Stimulated activated CD4-positive, alpha-beta T cell treated with anti-CD3 and anti-CD28 coated beads, Interleukin-12 subunit alpha, Interleukin-12 subunit beta, amount 100 ng/mL, for 24 hours (primary cell): Measurements from ENCODE around the gene DEGS2.

ENCODE experiments used
- DNase-seq, 2 experiments: peaks; one replicate each; pipeline ENCODE4 v3.0.0-alpha.2; 2020; ENCODE audit warnings: low read depth in 2 of 2

The DEGS2 gene

GRCh38 chr14:100132161-100132902 is 27.1 kb downstream of the DEGS2 start:
- no peak for DNase-seq

DNA sequence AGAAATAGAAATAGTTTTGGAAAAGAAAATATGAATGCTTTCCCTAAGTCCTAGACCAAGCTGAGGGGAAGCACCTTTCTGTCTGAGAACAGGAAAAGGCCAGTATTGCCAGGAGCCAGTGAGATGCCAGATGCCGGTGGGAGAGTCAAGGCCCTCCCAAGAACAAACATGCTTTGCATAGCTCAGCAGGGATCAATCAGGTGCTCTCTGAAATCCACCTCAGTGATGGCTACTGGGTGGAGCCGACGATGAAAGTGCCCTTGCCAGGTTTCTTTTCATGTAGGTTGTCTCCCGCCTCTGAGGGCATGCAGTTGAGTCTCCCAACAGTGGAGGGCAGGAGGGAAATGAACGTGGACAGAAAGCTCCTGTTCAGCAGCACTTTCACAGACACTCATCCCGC is 28.3 kb downstream of the DEGS2 start:
- DNase-seq = no peak

GRCh38 chr14:100130521-100130920 is 28.9 kb downstream of the DEGS2 start:
- no peak for DNase-seq

- DNase-seq = no peak
Observed at GRCh38 chr14:100129161-100129589, 30.3 kb downstream of the DEGS2 start.

GRCh38 chr14:100128688-100129087 is 30.8 kb downstream of the DEGS2 start:
- DNase-seq = no peak

DNA sequence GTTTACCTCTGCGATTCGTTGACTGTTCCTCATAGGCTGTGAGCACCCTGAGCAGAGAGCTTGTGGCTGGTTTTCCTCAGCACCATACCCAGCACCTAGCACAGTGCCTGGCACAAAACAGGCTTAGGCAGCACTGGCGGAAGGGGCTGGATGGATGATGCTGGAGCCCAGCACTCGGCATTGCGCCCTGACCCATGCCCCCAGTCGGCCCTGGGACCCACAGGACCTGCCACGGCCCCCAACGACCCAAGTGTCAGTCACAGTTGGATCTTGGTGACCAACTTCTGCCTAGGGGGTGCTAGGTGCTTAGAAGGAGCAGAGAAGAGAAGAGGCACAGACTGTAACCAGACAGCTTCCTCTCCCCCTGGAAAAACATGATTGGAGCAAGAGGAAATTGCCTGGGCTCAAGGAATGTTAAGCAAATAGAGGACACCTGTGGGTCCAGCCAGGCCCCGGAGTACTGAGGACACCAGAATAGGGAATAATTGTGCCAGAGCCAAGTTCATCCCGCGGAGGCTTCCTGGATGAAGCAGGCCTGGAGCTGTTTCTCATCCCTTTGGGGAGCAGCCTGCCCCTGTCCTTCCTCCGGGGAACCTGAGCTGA is 31.5 kb downstream of the DEGS2 start:
- no peak for DNase-seq

GRCh38 chr14:100126401-100126800 is 33.0 kb downstream of the DEGS2 start:
- no peak for DNase-seq

DNA sequence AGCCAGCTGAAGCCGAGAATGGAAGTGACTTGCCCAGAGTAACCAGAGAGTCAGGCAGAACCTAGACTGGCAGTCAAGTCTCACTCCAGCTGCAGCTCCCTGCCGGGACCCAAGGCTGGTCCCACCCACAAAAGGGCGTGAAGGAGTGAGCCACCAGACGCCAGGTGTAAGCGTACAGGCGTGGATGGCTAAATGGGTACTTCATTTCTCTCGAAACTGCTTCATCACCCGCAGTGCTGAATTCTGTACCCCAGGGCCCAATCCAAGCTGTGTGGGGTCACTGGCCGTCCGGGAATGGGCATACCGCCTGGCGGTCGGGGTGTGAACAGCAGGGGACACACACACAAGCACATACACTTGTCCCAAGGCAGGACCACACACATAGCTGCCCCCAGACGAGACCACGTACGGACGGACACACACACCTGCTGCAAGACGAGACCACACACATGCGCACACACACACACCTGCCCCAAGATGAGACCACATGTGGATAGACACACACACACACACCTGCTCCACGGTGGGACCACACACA is 34.8 kb downstream of the DEGS2 start:
- DNase-seq = no peak

- DNase-seq = no peak
Observed at GRCh38 chr14:100123618-100124017, 35.8 kb downstream of the DEGS2 start.

DNA sequence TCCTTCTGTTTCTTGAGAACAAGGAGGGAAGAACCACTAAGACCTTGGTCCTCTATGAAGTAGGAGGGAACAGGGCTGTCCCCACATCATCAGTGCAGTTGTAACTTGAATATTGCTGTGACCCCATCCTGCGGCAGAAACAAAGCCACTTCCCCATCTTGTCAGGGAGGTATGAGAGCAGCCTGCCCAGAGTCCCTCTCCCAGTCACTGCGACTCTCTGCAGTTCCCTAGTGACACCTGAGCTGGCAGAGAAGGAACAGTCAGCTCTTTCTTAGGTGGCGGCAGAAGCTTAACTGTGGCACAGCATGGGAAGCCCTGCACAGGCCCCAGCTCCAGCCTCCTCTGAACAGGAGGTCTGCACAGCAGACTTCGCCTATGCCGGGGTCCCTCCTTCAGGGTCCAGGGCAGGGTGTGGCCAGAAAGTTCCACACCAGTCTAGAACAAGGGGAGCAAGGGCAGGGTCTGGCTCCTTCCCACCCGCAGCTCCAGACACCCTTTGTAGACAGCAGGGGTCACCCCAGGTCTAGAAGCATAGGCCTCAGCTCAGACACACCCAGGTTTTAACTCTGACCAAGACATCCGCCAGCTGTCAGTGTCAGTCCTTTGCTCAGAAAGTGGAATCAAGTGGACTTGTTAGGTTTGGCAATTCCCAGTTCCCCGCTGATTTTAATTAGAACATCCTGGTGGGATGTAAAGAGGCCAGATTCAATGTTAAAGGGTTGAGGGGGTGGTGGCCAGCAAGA is 36.8 kb downstream of the DEGS2 start:
- no peak for DNase-seq

DNA sequence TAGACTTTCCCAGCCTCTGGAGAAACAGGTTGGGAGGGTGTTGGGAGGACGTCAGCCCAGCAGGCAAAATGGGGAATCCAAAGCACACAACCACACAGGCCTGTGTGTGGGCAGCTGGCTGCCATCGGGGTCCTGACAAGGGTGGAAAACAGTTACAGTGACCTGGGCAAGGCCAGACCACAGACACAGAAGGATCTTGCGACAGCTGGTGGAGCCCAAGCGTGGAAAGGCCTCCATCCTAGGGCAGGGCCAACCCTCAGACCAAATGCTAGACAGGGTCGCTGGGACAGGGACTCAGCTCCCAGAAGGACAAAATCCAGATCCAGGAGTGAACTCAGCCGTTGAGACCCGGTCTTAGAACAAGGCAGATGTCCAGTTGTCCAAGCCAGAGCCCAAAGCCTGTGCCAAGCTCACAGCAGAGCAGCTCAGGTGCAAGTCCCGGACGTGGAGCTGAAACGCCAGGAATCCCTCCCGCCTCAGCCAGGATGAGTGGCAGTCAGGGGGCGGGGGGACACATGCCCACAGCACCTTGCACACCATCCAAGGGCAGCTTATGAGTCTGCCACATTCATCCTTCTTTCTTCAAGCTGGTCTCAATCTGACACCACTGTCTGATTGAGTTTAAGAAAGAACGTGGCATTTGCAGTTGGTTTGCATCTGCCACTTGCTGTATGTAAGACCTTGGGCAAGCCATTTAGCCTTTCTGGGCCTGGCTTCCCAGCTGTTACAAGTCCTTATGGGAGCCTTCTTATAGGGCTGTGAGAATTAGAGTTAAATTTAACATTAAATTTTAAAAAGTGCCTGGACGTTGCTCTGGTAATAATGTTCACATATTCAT is 37.6 kb downstream of the DEGS2 start:
- no peak for DNase-seq

GRCh38 chr14:100120522-100121269 is 38.7 kb downstream of the DEGS2 start:
- DNase-seq = no peak

DNA sequence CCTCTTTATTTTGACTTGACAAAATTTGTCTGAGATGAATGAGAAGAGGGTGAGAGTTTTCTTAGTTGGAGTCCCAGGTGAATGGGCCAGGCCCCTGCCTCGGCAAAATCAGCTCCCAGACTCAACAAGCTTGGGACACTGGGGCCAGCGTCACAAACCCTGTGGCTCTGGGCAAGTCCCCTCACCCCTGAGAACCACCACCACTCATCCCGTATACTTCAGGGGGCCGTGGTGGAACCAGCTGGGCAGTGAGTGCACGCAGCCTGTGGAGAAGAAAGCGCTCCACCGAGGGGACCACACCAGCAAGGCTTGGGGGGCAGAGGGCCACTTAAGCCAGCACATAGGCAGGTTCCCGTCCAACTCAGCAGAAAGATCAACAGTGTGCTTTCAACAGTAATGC is 40.2 kb downstream of the DEGS2 start:
- DNase-seq = no peak

GRCh38 chr14:100118396-100119011 is 40.9 kb downstream of the DEGS2 start:
- DNase-seq = no peak

DNA sequence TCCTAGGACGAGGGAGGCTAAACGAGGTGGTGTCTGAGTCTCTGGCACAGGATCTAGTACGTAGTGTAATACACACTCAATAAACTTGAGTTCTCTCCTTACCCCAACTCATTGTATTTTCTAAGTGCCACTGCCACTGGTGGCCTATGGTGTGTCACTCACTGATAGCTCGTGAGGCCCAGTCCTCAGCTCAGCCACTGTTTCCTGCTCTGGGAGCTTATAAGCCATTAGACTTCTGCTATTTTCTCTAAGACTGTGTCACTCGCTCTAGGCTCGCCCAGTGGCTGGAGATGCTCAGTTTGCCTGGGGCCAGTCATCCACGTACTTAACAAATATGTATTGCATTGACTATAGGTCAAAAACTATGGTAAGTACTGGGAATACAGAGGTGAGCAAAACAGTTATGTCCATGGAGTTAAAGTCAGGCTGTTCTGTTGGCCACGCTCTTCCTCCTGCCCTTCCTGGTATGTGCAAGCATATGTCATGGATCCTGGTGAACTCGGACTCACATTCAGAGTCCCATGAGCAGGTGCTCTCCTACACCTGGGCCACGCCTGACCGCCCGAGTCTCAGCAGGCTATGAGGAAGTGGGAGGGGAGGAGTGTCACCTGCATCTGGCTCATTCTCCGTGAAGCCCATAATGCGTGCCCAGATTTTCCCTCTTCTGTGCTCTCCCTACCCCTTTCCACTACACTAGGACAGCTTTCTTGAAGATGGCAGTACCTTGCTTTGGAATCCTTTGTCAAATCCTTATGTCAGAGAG is 41.6 kb downstream of the DEGS2 start:
- DNase-seq = no peak

DNA sequence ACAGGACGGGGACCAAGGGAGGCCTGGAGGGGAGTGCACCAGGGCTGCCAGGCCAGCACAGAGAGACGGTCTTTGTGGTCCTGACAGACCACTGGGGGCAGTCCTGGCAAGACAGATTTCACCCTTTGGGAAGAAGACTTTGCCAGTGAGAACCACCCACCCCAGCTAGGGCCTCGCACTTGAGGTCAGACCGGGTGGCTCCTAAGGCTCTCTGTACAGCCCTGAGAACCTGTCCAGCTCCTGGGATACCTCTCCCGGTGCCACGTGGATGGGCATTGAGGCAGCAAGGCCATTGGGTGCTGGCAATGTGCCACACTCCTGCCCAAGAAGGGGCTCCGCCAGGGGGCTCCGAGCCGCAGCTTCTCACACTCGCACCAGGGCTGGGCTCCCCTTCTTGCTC is 42.4 kb downstream of the DEGS2 start:
- DNase-seq = no peak

DNA sequence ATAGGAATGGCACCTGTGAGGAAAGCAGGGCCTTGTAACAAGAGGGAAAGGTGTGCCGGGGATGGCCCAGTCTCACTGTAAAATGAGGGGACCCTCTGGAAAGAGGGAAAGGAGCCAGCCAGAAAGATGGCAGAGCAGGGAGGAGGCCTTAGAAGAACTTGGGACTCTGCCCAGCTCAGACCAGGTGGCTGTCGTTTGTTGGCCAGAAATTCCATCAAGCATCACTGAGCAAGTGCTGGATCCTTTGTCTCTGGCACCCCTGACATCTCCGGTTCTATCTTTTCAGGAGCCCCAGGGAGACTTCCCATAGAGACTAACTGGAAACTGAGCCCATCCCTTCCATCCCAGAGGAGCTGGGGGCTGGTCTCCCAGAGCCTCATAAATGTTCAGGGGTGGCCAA is 43.3 kb downstream of the DEGS2 start:
- no peak for DNase-seq

DNA sequence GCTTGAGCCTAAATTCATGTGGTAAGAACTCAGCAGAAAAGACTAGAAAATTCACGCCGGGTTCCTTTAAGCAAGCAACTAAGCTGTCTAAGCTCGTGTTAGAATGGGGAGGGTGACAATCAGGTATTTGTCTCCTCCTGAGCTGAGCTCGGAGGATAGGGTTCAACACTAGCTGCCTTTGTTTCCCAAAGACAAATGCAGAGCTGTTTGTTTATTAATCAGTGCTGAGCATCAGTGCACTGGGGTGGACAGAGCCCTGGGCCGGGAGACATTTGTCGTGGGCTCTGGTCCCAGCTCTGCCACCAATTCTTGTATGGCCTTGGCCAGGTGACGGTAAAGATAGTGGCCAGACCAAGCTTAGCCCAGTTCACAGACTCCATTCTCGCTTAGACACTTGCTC is 43.7 kb downstream of the DEGS2 start:
- DNase-seq = no peak

- no peak for DNase-seq
Observed at GRCh38 chr14:100115236-100115635, 44.2 kb downstream of the DEGS2 start.
